ENCODE results near the gene ABCC1.
A peak's percentile ranks its signal among the peaks of the same experiment; 100 is the strongest.

The ABCC1 gene

DNA sequence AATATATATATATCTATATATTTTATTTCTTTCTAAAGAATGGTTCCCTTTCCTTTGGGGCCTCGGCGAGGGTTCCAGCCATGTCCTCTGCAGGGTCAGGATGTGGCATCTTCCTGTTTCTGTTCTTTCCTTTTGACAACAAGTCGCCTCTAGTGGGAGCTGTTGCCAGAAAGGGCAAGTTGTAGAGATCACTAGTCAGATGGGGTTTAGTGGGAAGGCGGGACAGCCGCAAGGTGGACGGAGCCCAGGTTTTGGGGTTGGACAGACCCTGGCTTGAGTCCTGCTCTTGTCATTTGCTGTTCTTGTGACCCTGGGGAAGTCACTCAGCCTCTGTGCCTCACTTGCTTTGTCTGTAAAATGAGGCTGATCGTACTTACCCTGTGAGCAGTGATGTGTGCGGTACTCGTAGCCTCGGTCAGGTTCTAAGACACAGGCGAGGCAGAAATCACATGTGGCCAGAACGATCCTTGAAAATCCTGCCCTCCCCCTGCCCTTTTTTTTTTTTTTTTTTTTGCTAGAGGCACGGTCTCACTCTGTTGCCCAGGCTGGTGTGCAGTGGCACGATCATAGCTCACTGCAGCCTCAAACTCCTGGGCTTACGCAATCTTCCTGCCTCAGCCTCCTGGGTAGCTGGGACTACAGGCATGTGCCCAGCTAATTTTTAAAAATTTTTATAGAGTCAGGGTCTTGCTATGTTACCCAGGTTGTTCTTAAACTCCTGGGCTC, 193.8 kb downstream of the ABCC1 start:
- Histone ChIP-seq H3K9me3 (ENCODE audit: insufficient read depth, low read depth, low read length) (no peaks in the 10 kb centered on the region), H4K20me1 (ENCODE audit: insufficient read depth, low read length, poor library complexity, severe bottlenecking) (no peaks in the 10 kb centered on the region), H3K4me2 (ENCODE audit: low read depth, low read length, poor library complexity, severe bottlenecking) (no peak overlapping the region), H3K4me3 (ENCODE audit: low read length, poor library complexity, severe bottlenecking) (no peak overlapping the region), H3K27me3 (ENCODE audit: insufficient read depth, low read length, poor library complexity, severe bottlenecking) (no peaks in the 10 kb centered on the region), H3K4me1 (ENCODE audit: insufficient read depth, low read length, poor library complexity, severe bottlenecking) (no peaks in the 10 kb centered on the region), H3K9me2 (replicated peaks; ENCODE audit: low read depth, low read length) (no peaks in the 10 kb centered on the region), H3K79me2 (ENCODE audit: insufficient read depth, low read length) (no peaks in the 10 kb centered on the region), H3K9ac (ENCODE audit: low read depth, low read length, poor library complexity, severe bottlenecking) (no peak overlapping the region), H3K36me3 (ENCODE audit: insufficient read depth, low read length) (peaks cover 40% of the 10 kb centered on the region; the same call in 1 of the 2 replicates), H3F3A (ENCODE audit: low read depth) (no peaks in the 10 kb centered on the region), H2AFZ (ENCODE audit: low read length) (no peak overlapping the region)
- TF ChIP-seq EZH2phosphoT487 (IDR thresholded peaks at IDR 0.05; ENCODE audit: borderline replicate concordance), result no peak
- TF ChIP-seq, protein P1, sequence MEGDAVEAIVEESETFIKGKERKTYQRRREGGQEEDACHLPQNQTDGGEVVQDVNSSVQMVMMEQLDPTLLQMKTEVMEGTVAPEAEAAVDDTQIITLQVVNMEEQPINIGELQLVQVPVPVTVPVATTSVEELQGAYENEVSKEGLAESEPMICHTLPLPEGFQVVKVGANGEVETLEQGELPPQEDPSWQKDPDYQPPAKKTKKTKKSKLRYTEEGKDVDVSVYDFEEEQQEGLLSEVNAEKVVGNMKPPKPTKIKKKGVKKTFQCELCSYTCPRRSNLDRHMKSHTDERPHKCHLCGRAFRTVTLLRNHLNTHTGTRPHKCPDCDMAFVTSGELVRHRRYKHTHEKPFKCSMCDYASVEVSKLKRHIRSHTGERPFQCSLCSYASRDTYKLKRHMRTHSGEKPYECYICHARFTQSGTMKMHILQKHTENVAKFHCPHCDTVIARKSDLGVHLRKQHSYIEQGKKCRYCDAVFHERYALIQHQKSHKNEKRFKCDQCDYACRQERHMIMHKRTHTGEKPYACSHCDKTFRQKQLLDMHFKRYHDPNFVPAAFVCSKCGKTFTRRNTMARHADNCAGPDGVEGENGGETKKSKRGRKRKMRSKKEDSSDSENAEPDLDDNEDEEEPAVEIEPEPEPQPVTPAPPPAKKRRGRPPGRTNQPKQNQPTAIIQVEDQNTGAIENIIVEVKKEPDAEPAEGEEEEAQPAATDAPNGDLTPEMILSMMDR (conservative IDR thresholded peaks at IDR 0.05; ENCODE audit: low read length), result peak; percentile 50

DNA sequence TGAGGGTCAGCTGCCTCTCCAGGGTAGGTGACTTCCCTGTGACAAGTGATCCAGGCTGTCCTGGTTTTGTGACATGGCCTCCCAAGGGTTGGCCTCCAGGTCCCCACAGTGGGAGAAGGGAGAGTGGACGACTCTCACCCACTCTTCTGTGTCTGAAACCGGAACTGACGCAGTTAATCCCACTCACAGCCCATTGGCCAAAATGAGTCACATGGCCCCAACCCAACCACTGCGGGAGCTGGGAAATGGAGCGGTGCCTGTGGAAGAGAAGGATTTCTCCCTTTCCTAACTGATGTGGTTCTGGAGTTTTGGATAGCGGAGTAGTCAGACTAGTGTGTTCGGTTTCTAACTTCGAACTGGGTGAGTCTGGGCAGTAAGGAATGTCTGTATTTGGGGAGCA, 194.5 kb downstream of the ABCC1 start:
- TF ChIP-seq, protein P1 (conservative IDR thresholded peaks at IDR 0.05; ENCODE audit: low read length), result no peak
- TF ChIP-seq EZH2phosphoT487 (IDR thresholded peaks at IDR 0.05; ENCODE audit: borderline replicate concordance), result no peak
- no peak overlapping the region for H3K4me2 ChIP-seq (ENCODE audit: low read depth, low read length, poor library complexity, severe bottlenecking)
- no peaks in the 10 kb centered on the region for H4K20me1 ChIP-seq (ENCODE audit: insufficient read depth, low read length, poor library complexity, severe bottlenecking)

DNA sequence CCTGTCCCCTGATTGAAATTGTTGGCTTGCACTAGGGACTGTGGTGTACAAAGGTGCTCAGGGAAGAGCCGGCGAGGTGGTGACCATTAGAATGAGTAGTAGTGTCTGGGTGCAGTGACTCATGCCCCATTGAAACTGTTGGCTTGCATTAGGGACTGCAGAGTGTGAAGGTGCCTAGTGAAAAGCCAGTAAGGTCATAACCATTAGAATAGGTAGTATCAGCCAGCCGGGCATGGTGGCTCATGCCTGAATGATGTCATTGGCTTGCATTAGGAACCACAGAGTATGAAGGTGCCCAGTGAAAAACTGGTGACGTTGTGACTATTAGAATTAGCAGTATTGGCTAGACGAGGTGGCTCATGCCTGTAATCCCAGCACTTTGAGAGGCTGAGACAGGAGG, 195.0 kb downstream of the ABCC1 start:
- Histone ChIP-seq H4K20me1 (ENCODE audit: insufficient read depth, low read length, poor library complexity, severe bottlenecking) (no peaks in the 10 kb centered on the region), H3K4me2 (ENCODE audit: low read depth, low read length, poor library complexity, severe bottlenecking) (no peak overlapping the region), H2AFZ (ENCODE audit: low read length) (no peak overlapping the region), H3K4me1 (ENCODE audit: insufficient read depth, low read length, poor library complexity, severe bottlenecking) (no peaks in the 10 kb centered on the region), H3F3A (ENCODE audit: low read depth) (no peaks in the 10 kb centered on the region), H3K79me2 (ENCODE audit: insufficient read depth, low read length) (no peaks in the 10 kb centered on the region), H3K27me3 (ENCODE audit: insufficient read depth, low read length, poor library complexity, severe bottlenecking) (no peaks in the 10 kb centered on the region), H3K9me2 (replicated peaks; ENCODE audit: low read depth, low read length) (no peaks in the 10 kb centered on the region), H3K4me3 (ENCODE audit: low read length, poor library complexity, severe bottlenecking) (no peak overlapping the region), H3K9me3 (ENCODE audit: insufficient read depth, low read depth, low read length) (no peaks in the 10 kb centered on the region), H3K36me3 (ENCODE audit: insufficient read depth, low read length) (peaks cover 31% of the 10 kb centered on the region; the same call in 1 of the 2 replicates), H3K9ac (ENCODE audit: low read depth, low read length, poor library complexity, severe bottlenecking) (no peak overlapping the region)
- TF ChIP-seq, protein P1 (conservative IDR thresholded peaks at IDR 0.05; ENCODE audit: low read length), result no peak
- no peak for TF ChIP-seq EZH2phosphoT487 (IDR thresholded peaks at IDR 0.05; ENCODE audit: borderline replicate concordance)

More for the DNA sequence above, 194.5 kb downstream of the ABCC1 start:
- Histone ChIP-seq H3K4me3 (ENCODE audit: low read length, poor library complexity, severe bottlenecking) (no peak overlapping the region), H2AFZ (ENCODE audit: low read length) (no peak overlapping the region), H3K9ac (ENCODE audit: low read depth, low read length, poor library complexity, severe bottlenecking) (no peak overlapping the region), H3F3A (ENCODE audit: low read depth) (no peaks in the 10 kb centered on the region), H3K9me3 (ENCODE audit: insufficient read depth, low read depth, low read length) (no peaks in the 10 kb centered on the region), H3K36me3 (ENCODE audit: insufficient read depth, low read length) (peaks cover 33% of the 10 kb centered on the region; the same call in 1 of the 2 replicates), H3K9me2 (replicated peaks; ENCODE audit: low read depth, low read length) (no peaks in the 10 kb centered on the region), H3K27me3 (ENCODE audit: insufficient read depth, low read length, poor library complexity, severe bottlenecking) (no peaks in the 10 kb centered on the region), H3K79me2 (ENCODE audit: insufficient read depth, low read length) (no peaks in the 10 kb centered on the region), H3K4me1 (ENCODE audit: insufficient read depth, low read length, poor library complexity, severe bottlenecking) (no peaks in the 10 kb centered on the region)

All from Loucy (cell line).